Body of pancreas (tissue), 4 donors: Measurements from ENCODE around the gene LTB4R2. TPM values are rescaled to one million over a fixed set of nuclear protein-coding genes. Genes with fewer than 3 reads are reported as not detected.

Experiments used
- ATAC-seq: fragments of 150-250 bp; one replicate; pipeline ENCODE4 v1.9.1; 2016
- DNase-seq, 4 donors: peaks; one replicate each; pipeline ENCODE4 v3.0.0-alpha.2; 2019
- H3K27ac ChIP-seq, 4 donors: fragments of 200-600 bp; sonication (generic); 1 replicate in 3 of 4; 2 replicates in 1 of 4; pipeline versions ENCODE4 v1.5.1 to v1.6.1; 2016 to 2019; ENCODE audit warnings: mild to moderate bottlenecking in 1 of 4, mixed read lengths in 1 of 4, moderate library complexity in 1 of 4
- H3K27me3 ChIP-seq, 2 donors: fragments of 200-600 bp; sonication (generic); one replicate each; pipeline ENCODE4 v1.6.0; 2016; ENCODE audit warnings: mild to moderate bottlenecking in 1 of 2
- H3K36me3 ChIP-seq, 2 donors: fragments of 200-600 bp; sonication (generic); replicated peaks in 1 of 2; 2 replicates each; pipeline ENCODE4 v1.5.1; 2016; ENCODE audit warnings: low read depth in 2 of 2; ENCODE audit not compliant: insufficient read depth in 1 of 2
- H3K4me1 ChIP-seq: fragments of 200-600 bp; sonication (generic); one replicate; pipeline ENCODE4 v1.6.0; 2016
- H3K4me3 ChIP-seq, 2 donors: fragments of 200-600 bp; sonication (generic); 1 replicate in 1 of 2; 2 replicates in 1 of 2; pipeline ENCODE4 v1.5.1; 2016 to 2019
- H3K9me3 ChIP-seq, 3 donors: fragments of 200-600 bp; sonication (generic); 1 replicate in 2 of 3; 2 replicates in 1 of 3; pipeline ENCODE4 v1.5.1; 2016
- POLR2A ChIP-seq, 3 donors: fragments of 450-650 bp; IDR thresholded peaks; one replicate each; pipeline ENCODE4 v1.6.1; 2016; ENCODE audit warnings: antibody characterized with exemption in 3 of 3, mild to moderate bottlenecking in 2 of 3
- WGBS, 2 donors: methylation state at CpG; one replicate each; pipeline ENCODE4 v1.1.5; 2017; 5-methylcytosine and 5-hydroxymethylcytosine counted together
- intact Hi-C: fragments of 100-400 bp; cut with DNase I; formaldehyde crosslinking; loops from one replicate; pipeline ENCODE4 v1.15.1; 2023
- total RNA-seq, 2 donors: library from RNA; depleted of rRNA; stranded (reverse); fragments of >200 nt; gene quantifications; one replicate each; pipeline ENCODE4 v1.1.0, GENCODE V29; 2016
- TF ChIP-seq, protein P1 (sequence below), 7 experiments: fragments of 450-650 bp in 4 of 7; fragments of 200-600 bp in 3 of 7; sonication (generic) in 3 of 7; IDR thresholded peaks; one replicate each; pipeline ENCODE4 v1.5.1; 2016 to 2019; ENCODE audit warnings: antibody characterized with exemption in 7 of 7

Gene LTB4R2
- total RNA-seq, 2 donors from 2014 or later: 10.9 to 31.3 TPM

DNA sequence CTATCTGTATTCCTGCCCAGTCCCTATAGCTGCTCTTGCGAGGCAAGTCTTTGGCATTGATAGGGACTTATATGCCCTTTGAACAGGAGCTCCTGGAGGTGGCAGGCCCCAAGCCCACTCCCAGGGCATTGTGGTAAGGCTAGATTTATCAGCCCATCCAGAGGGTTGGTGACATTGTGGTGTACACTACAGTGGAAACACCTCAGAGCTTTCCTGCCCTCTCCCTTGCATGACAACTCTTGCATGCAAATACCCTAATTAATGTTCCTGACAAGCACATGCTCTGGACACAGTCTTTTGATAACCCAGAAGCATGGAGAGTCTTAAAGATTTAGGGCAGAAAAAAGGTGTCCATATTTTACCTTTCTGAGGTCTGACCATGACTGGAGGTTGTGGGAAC lies 30.7 kb downstream of the LTB4R2 start:
- Histone ChIP-seq H3K36me3 (no peaks in the 10 kb centered on the region), H3K4me1 (peaks cover 22% of the 10 kb centered on the region), H3K9me3 (no peaks in the 10 kb centered on the region), H3K27ac (no peak overlapping the region), H3K4me3 (no peak overlapping the region), H3K27me3 (no peaks in the 10 kb centered on the region)
- intact Hi-C loops: no loop called here
- no peak for TF ChIP-seq POLR2A (IDR thresholded peaks at IDR 0.05)
- no peak for DNase-seq
- 100% methylated on average over 1 of the region's 1 CpG for WGBS, 2 donors
- ATAC-seq: no peak

DNA sequence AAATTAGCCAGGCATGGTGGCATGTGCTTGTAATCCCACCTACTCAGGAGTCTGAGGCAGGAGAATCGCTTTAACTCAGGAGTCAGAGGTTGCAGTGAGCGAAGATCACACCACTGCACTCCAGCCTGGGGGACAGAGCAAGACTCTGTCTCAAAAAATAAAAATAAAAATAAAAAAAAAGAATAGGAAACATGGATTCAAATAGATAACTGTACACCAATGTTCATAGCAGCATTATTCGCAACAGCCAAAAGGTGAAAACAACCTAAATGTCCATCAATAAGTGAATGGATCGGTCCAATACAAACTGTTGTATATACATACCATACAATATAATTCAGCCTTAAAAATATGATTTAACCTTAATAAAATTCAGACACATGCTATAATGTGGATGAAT lies 32.9 kb downstream of the LTB4R2 start:
- intact Hi-C loops: no loop called here
- Histone ChIP-seq H3K4me3 (no peak overlapping the region), H3K36me3 (no peaks in the 10 kb centered on the region), H3K27ac (no peak overlapping the region), H3K9me3 (no peaks in the 10 kb centered on the region), H3K4me1 (peaks cover 22% of the 10 kb centered on the region), H3K27me3 (no peaks in the 10 kb centered on the region)
- TF ChIP-seq POLR2A (IDR thresholded peaks at IDR 0.05): no peak
- TF ChIP-seq, protein P1, sequence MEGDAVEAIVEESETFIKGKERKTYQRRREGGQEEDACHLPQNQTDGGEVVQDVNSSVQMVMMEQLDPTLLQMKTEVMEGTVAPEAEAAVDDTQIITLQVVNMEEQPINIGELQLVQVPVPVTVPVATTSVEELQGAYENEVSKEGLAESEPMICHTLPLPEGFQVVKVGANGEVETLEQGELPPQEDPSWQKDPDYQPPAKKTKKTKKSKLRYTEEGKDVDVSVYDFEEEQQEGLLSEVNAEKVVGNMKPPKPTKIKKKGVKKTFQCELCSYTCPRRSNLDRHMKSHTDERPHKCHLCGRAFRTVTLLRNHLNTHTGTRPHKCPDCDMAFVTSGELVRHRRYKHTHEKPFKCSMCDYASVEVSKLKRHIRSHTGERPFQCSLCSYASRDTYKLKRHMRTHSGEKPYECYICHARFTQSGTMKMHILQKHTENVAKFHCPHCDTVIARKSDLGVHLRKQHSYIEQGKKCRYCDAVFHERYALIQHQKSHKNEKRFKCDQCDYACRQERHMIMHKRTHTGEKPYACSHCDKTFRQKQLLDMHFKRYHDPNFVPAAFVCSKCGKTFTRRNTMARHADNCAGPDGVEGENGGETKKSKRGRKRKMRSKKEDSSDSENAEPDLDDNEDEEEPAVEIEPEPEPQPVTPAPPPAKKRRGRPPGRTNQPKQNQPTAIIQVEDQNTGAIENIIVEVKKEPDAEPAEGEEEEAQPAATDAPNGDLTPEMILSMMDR (IDR thresholded peaks at IDR 0.05): no peak
- ATAC-seq (no peak), DNase-seq (no peak)
- WGBS, 2 donors: 92 to 96% methylated on average over 4 of the region's 4 CpGs

DNA sequence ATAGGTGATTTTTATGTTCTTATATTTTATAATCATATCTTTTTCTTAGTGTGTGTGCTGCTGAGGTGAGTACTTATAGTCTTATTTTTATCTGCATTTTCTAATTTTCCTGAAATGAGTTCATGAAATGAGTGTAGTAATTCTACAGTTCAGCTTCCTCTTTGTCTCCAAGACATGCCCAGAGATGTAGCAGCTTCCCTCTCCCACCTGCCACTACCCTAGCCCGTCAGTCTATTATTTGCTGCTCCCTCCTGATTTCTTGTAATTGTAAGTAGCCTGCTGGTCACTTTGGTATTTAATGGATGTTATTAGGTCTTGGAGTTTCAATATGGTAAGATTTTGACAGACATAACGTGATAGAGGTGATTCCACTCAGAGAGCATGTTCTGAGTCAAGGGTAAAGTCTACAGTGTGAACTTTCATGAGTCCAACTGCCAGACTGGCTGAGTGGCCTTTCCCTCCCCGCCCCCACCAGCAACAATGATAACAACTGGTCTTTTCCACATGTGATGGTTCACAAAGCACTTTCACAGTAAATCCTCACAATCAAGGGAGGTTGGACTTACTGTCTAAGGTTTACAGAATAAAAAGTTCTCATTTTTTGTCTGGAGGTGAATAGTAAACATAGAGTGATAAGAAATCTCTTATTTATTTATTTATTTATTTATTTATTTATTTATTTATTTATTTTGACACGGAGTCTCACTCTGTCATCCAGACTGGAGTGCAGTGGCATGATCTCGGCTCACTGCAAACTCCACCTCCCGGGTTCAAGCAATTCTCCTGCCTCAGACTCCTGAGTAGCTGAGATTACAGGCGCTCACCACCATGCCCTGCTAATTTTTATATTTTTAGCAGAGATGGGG lies 34.1 kb downstream of the LTB4R2 start:
- H3K36me3 ChIP-seq: no peaks in the 10 kb centered on the region
- intact Hi-C loops: no loop called here
- no peak overlapping the region for H3K27ac ChIP-seq
- H3K4me1 ChIP-seq: peaks cover 13% of the 10 kb centered on the region
- TF ChIP-seq, protein P1 (IDR thresholded peaks at IDR 0.05): no peak
- no peak for TF ChIP-seq POLR2A (IDR thresholded peaks at IDR 0.05)
- whole genome bisulfite sequencing, 2 donors: 54 to 59% methylated on average over 7 of the region's 7 CpGs
- no peaks in the 10 kb centered on the region for H3K9me3 ChIP-seq
- DNase-seq: peak in 1 of 4 donors; percentile 33
- H3K27me3 ChIP-seq: no peaks in the 10 kb centered on the region
- ATAC-seq: no peak
- no peak overlapping the region for H3K4me3 ChIP-seq

DNA sequence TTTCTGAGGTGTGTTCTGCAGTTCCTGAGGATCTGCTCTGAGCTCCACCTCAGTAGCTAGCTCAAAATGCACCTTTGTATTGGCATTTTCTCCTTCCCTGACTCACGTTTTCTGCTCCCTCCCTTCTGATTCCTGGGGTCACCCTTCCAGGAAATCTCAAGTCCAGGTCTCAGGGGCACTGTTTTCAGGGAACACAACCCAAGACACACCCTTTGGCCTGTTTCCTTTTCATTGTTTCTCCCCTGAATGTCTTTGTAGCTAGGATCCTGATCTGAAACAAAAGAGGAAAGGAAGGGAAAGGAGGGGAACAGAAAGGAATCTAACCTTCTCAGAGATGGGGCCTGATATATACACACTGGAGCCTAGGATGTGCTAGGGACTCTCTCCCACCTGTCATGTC lies 37.2 kb downstream of the LTB4R2 start:
- no peak for ATAC-seq
- Histone ChIP-seq H3K36me3 (no peaks in the 10 kb centered on the region), H3K9me3 (no peaks in the 10 kb centered on the region), H3K27me3 (no peaks in the 10 kb centered on the region), H3K4me3 (no peak overlapping the region), H3K4me1 (peaks cover 3% of the 10 kb centered on the region), H3K27ac (no peak overlapping the region)
- intact Hi-C loops: no loop called here
- TF ChIP-seq, protein P1 (IDR thresholded peaks at IDR 0.05): no peak
- TF ChIP-seq POLR2A (IDR thresholded peaks at IDR 0.05): no peak
- 50 to 58% methylated on average over 1 of the region's 1 CpG for WGBS, 2 donors
- no peak for DNase-seq

DNA sequence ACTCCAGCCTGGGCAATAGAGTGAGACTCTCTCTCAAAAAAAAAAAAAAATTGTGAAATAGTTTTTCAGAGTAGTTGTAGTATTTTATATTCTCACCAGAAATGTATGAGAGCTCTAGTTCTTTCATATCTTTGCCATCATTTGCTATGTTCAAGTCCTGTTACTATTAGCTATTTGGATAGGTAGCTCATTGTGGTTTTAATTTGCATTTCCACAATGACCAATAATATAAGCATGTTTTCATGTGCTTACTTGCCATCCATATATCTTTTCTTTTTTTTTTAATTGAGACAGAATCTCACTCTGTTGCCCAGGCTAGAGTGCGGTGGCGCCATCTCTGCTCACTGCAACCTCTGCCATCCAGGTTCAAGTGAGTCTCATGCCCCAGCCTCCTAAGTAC lies 38.2 kb downstream of the LTB4R2 start:
- H3K27ac ChIP-seq: no peak overlapping the region
- intact Hi-C loops: no loop called here
- peaks cover 3% of the 10 kb centered on the region for H3K4me1 ChIP-seq
- H3K4me3 ChIP-seq: no peak overlapping the region
- TF ChIP-seq, protein P1 (IDR thresholded peaks at IDR 0.05): no peak
- no peak for TF ChIP-seq POLR2A (IDR thresholded peaks at IDR 0.05)
- no peaks in the 10 kb centered on the region for H3K27me3 ChIP-seq
- H3K9me3 ChIP-seq: no peaks in the 10 kb centered on the region
- no peak for ATAC-seq
- WGBS, 2 donors: 96% methylated on average over 2 of the region's 2 CpGs
- no peak for DNase-seq
- no peaks in the 10 kb centered on the region for H3K36me3 ChIP-seq
